ENCODE data around the gene SOX15.
"Not testable (repeated sequence)": the region's sequence is repeated elsewhere in the genome, so short reads cannot be mapped to it uniquely, and the experiment has no call there.

SOX15 gene

GRCh38 chr17:7620835-7621234 lies 30.9 kb upstream of the SOX15 start:
- H3K27me3 Mint-ChIP-seq, result no peaks in the 10 kb centered on the region
- no peak overlapping the region for H3K27ac Mint-ChIP-seq
- no peaks in the 10 kb centered on the region for H3K4me1 Mint-ChIP-seq (ENCODE audit: low read depth in 2 of 2)
- no peaks in the 10 kb centered on the region for H3K9me3 Mint-ChIP-seq
- ATAC-seq (replicated peaks), result no peak
- H3K36me3 Mint-ChIP-seq (ENCODE audit: insufficient read depth), result peaks cover 5% of the 10 kb centered on the region
- H3K4me3 Mint-ChIP-seq, result no peak overlapping the region
- DNase-seq, result no peak

GRCh38 chr17:7618608-7619007 lies 28.7 kb upstream of the SOX15 start:
- DNase-seq (no peak), ATAC-seq (replicated peaks) (no peak)
- Mint-ChIP-seq H3K27ac (peak overlapping the region in 1 of 2 donors; percentile 6), H3K36me3 (ENCODE audit: insufficient read depth) (peaks cover 8% of the 10 kb centered on the region), H3K4me3 (no peak overlapping the region), H3K27me3 (no peaks in the 10 kb centered on the region), H3K9me3 (no peaks in the 10 kb centered on the region), H3K4me1 (ENCODE audit: low read depth in 2 of 2) (peaks cover 5% of the 10 kb centered on the region in 2 donors)

GRCh38 chr17:7615265-7615747 lies 25.4 kb upstream of the SOX15 start:
- ATAC-seq (replicated peaks) (peak; percentile 31), DNase-seq (no peak)
- peak overlapping the region; percentile 81 to 95 for H3K27ac Mint-ChIP-seq
- H3K4me1 Mint-ChIP-seq (ENCODE audit: low read depth in 2 of 2), result peaks cover 23 to 36% of the 10 kb centered on the region in 2 donors
- no peaks in the 10 kb centered on the region for H3K9me3 Mint-ChIP-seq
- H3K27me3 Mint-ChIP-seq, result no peaks in the 10 kb centered on the region
- peak overlapping the region; percentile 80 to 90 for H3K4me3 Mint-ChIP-seq
- H3K36me3 Mint-ChIP-seq (ENCODE audit: insufficient read depth), result peaks cover 10% of the 10 kb centered on the region

GRCh38 chr17:7614425-7615264 lies 24.8 kb upstream of the SOX15 start, which contains the start of gene FXR2:
TSS of gene FXR2 (minus strand) at chr17:7614897. CDS start at chr17:7614532, 365 bp downstream.
- peak; percentile 82 for ATAC-seq (replicated peaks)
- DNase-seq, result peak; percentile 96 to 97 (median 96)
- no peaks in the 10 kb centered on the region for H3K27me3 Mint-ChIP-seq
- H3K9me3 Mint-ChIP-seq, result no peaks in the 10 kb centered on the region
- H3K27ac Mint-ChIP-seq, result peak within 1 kb of the TSS; percentile 81 to 95
- peak within 1 kb of the TSS; percentile 80 to 90 for H3K4me3 Mint-ChIP-seq
- H3K4me1 Mint-ChIP-seq (ENCODE audit: low read depth in 2 of 2), result peaks cover 24 to 37% of the 10 kb centered on the region in 2 donors
- H3K36me3 Mint-ChIP-seq (ENCODE audit: insufficient read depth), result peaks cover 10% of the 10 kb centered on the region

GRCh38 chr17:7613769-7614424 lies 24.0 kb upstream of the SOX15 start:
- H3K4me3 Mint-ChIP-seq, result peak overlapping the region; percentile 80 to 90
- H3K27ac Mint-ChIP-seq, result peak overlapping the region; percentile 81 to 95
- DNase-seq (no peak), ATAC-seq (replicated peaks) (no peak)
- H3K27me3 Mint-ChIP-seq, result no peaks in the 10 kb centered on the region
- H3K36me3 Mint-ChIP-seq (ENCODE audit: insufficient read depth), result peaks cover 11% of the 10 kb centered on the region
- H3K4me1 Mint-ChIP-seq (ENCODE audit: low read depth in 2 of 2), result peaks cover 25 to 42% of the 10 kb centered on the region in 2 donors
- H3K9me3 Mint-ChIP-seq, result no peaks in the 10 kb centered on the region

GRCh38 chr17:7612294-7612640 lies 22.4 kb upstream of the SOX15 start:
- H3K4me3 Mint-ChIP-seq, result peak overlapping the region; percentile 80 to 90
- ATAC-seq (replicated peaks) (no peak), DNase-seq (no peak)
- H3K9me3 Mint-ChIP-seq, result no peaks in the 10 kb centered on the region
- peaks cover 14% of the 10 kb centered on the region for H3K36me3 Mint-ChIP-seq (ENCODE audit: insufficient read depth)
- peaks cover 25 to 49% of the 10 kb centered on the region in 2 donors for H3K4me1 Mint-ChIP-seq (ENCODE audit: low read depth in 2 of 2)
- no peaks in the 10 kb centered on the region for H3K27me3 Mint-ChIP-seq
- H3K27ac Mint-ChIP-seq, result peak overlapping the region in 1 of 2 donors; percentile 95

- no peak for ATAC-seq (replicated peaks)
- peaks cover 14% of the 10 kb centered on the region for H3K36me3 Mint-ChIP-seq (ENCODE audit: insufficient read depth)
- DNase-seq, result no peak
- H3K4me3 Mint-ChIP-seq, result peak overlapping the region; percentile 80 to 90
- H3K4me1 Mint-ChIP-seq (ENCODE audit: low read depth in 2 of 2), result peaks cover 25 to 49% of the 10 kb centered on the region in 2 donors
- peak overlapping the region in 1 of 2 donors; percentile 95 for H3K27ac Mint-ChIP-seq
- no peaks in the 10 kb centered on the region for H3K27me3 Mint-ChIP-seq
- no peaks in the 10 kb centered on the region for H3K9me3 Mint-ChIP-seq
Observed at GRCh38 chr17:7611635-7612293, 21.9 kb upstream of the SOX15 start.

- Mint-ChIP-seq H3K4me1 (ENCODE audit: low read depth in 2 of 2) (peaks cover 25 to 54% of the 10 kb centered on the region in 2 donors), H3K9me3 (no peaks in the 10 kb centered on the region), H3K27ac (peak overlapping the region in 1 of 2 donors; percentile 12), H3K4me3 (no peak overlapping the region), H3K36me3 (ENCODE audit: insufficient read depth) (peaks cover 19% of the 10 kb centered on the region), H3K27me3 (no peaks in the 10 kb centered on the region)
- ATAC-seq (replicated peaks) (no peak), DNase-seq (no peak)
Observed at GRCh38 chr17:7610641-7611040, 20.7 kb upstream of the SOX15 start.

- no peak overlapping the region for H3K4me3 Mint-ChIP-seq
- H3K4me1 Mint-ChIP-seq (ENCODE audit: low read depth in 2 of 2), result peaks cover 4 to 28% of the 10 kb centered on the region in 2 donors
- H3K36me3 Mint-ChIP-seq (ENCODE audit: insufficient read depth), result peaks cover 42% of the 10 kb centered on the region
- DNase-seq, result no peak
- H3K27me3 Mint-ChIP-seq, result no peaks in the 10 kb centered on the region
- ATAC-seq (replicated peaks), result no peak
- peak overlapping the region in 1 of 2 donors; percentile 2 for H3K27ac Mint-ChIP-seq
- H3K9me3 Mint-ChIP-seq, result no peaks in the 10 kb centered on the region
Observed at GRCh38 chr17:7606280-7606679, 16.4 kb upstream of the SOX15 start.

GRCh38 chr17:7597561-7597960 lies 7.7 kb upstream of the SOX15 start:
- not testable (repeated sequence) for ATAC-seq (replicated peaks); H3K27me3 Mint-ChIP-seq; H3K4me1 Mint-ChIP-seq (ENCODE audit: low read depth in 2 of 2); DNase-seq; H3K27ac Mint-ChIP-seq; H3K9me3 Mint-ChIP-seq; H3K4me3 Mint-ChIP-seq
- H3K36me3 Mint-ChIP-seq (ENCODE audit: insufficient read depth), result peaks cover 84% of the 10 kb centered on the region

GRCh38 chr17:7593296-7593695 lies 3.4 kb upstream of the SOX15 start:
- Mint-ChIP-seq H3K9me3 (no peaks in the 10 kb centered on the region), H3K36me3 (ENCODE audit: insufficient read depth) (peaks cover 61% of the 10 kb centered on the region), H3K4me3 (no peak overlapping the region), H3K27ac (peak overlapping the region in 1 of 2 donors; percentile 29), H3K27me3 (no peaks in the 10 kb centered on the region), H3K4me1 (ENCODE audit: low read depth in 2 of 2) (no peaks in the 10 kb centered on the region)
- DNase-seq (no peak), ATAC-seq (replicated peaks) (no peak)

GRCh38 chr17:7592422-7593021 lies 2.6 kb upstream of the SOX15 start:
- no peak for DNase-seq
- Mint-ChIP-seq H3K27me3 (no peaks in the 10 kb centered on the region), H3K9me3 (no peaks in the 10 kb centered on the region), H3K27ac (peak overlapping the region in 1 of 2 donors; percentile 44), H3K4me1 (ENCODE audit: low read depth in 2 of 2) (peaks cover 0 to 3% of the 10 kb centered on the region in 2 donors), H3K4me3 (no peak overlapping the region), H3K36me3 (ENCODE audit: insufficient read depth) (peaks cover 62% of the 10 kb centered on the region)
- no peak for ATAC-seq (replicated peaks)

GRCh38 chr17:7591596-7591995 lies 1.7 kb upstream of the SOX15 start:
- peaks cover 59% of the 10 kb centered on the region for H3K36me3 Mint-ChIP-seq (ENCODE audit: insufficient read depth)
- no peak overlapping the region for H3K4me3 Mint-ChIP-seq
- peaks cover 0 to 3% of the 10 kb centered on the region in 2 donors for H3K4me1 Mint-ChIP-seq (ENCODE audit: low read depth in 2 of 2)
- H3K27ac Mint-ChIP-seq, result peak overlapping the region in 1 of 2 donors; percentile 66
- DNase-seq, result no peak
- H3K9me3 Mint-ChIP-seq, result no peaks in the 10 kb centered on the region
- H3K27me3 Mint-ChIP-seq, result no peaks in the 10 kb centered on the region
- no peak for ATAC-seq (replicated peaks)
